ENCODE data around the gene SEC31A. TPM values are rescaled to one million over a fixed set of nuclear protein-coding genes. Genes with fewer than 3 reads are reported as not detected.
A peak's percentile ranks its signal among the peaks of the same experiment; 100 is the strongest.

Gene SEC31A
- total RNA-seq = 100 to 1,000 TPM; 133 to 299 (median 161) TPM

DNA sequence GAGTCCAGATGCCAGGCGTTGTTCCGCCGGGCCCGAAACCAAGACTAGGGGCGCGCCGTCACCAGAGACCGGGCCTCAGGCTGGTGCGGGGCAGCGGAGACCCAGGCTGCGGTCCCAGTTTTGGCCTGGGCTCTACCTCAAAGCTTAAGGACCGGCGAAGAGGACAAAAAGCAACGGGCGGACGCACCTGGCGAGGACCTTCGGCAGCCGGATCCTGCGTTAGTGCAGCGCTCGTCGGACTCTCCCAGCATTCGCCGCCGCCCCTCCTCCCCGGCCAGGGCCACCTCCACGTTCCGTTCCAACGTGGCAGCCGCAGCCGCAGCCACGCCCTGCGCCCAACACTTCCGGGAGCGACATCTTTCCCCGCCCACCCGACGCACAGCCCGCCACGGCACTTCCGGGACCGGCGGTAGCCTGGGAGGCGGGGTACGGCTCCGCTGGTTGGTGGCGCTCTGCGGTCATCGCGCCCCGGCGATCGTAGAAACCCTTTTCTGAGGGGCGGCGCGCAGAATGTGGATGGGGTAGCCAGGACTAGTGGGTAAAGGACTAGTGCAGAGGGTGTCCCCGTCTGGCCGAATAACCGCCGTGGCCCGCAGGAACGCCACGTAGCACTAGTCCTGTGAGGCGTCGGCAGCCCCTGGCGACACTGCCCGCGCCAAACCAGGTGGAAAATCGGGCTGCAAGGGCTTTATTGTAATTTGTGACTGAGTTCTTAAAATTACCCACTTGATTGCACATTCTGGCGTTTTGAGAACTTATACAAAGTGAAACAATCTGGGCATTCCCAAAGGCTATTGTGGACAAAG is at the start of gene SEC31A:
SEC31A (minus strand) TSS at position 253 of the 806 bp plus-strand sequence. CDS start 9,217 bp downstream, outside the sequence.
- WGBS = 0% methylated on average over 16 of the region's 71 CpGs
- Histone ChIP-seq H3K4me3 (peak within 1 kb of the TSS; percentile 90), H3K27me3 (no peaks in the 10 kb centered on the region), H3K36me3 (peaks cover 21% of the 10 kb centered on the region), H3K27ac (peak within 1 kb of the TSS; percentile 99), H3K4me1 (peaks cover 48% of the 10 kb centered on the region), H3K9me3 (no peaks in the 10 kb centered on the region)
- TF ChIP-seq, protein P1, sequence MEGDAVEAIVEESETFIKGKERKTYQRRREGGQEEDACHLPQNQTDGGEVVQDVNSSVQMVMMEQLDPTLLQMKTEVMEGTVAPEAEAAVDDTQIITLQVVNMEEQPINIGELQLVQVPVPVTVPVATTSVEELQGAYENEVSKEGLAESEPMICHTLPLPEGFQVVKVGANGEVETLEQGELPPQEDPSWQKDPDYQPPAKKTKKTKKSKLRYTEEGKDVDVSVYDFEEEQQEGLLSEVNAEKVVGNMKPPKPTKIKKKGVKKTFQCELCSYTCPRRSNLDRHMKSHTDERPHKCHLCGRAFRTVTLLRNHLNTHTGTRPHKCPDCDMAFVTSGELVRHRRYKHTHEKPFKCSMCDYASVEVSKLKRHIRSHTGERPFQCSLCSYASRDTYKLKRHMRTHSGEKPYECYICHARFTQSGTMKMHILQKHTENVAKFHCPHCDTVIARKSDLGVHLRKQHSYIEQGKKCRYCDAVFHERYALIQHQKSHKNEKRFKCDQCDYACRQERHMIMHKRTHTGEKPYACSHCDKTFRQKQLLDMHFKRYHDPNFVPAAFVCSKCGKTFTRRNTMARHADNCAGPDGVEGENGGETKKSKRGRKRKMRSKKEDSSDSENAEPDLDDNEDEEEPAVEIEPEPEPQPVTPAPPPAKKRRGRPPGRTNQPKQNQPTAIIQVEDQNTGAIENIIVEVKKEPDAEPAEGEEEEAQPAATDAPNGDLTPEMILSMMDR (IDR thresholded peaks at IDR 0.05) = no peak
- no peak for TF ChIP-seq EP300 (IDR thresholded peaks at IDR 0.05)
- peak; percentile 36 to 90 (median 85) for TF ChIP-seq POLR2AphosphoS5 (IDR thresholded peaks at IDR 0.05)
- TF ChIP-seq POLR2A (IDR thresholded peaks at IDR 0.05) = peak; percentile 82 to 89
- peak; percentile 97 for DNase-seq (ENCODE audit: low spot score in 2 of 2)

DNA sequence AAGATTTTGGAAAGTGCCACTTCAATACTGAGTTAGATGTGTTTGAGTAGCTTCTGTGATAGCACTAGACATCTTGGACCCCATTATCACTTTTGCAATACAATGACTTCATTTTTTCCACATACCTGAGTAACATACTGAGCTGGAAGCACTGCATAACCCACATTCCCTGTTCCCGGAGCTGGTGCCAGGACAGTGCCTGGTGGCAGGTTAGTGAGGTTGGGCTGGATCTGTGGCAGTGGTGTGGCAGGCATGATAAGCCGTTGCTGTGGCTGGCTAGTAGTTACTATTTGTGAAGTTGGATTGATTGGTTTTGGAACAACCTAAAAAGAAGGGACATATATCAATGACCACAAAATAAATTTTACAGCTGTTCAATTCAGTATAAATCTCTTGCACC is 48.5 kb upstream of the SEC31A start:
- DNase-seq (ENCODE audit: low spot score in 2 of 2) = no peak
- 82% methylated on average over 2 of the region's 2 CpGs for WGBS
- Histone ChIP-seq H3K27me3 (no peaks in the 10 kb centered on the region), H3K4me3 (no peak overlapping the region), H3K27ac (no peak overlapping the region), H3K4me1 (no peaks in the 10 kb centered on the region), H3K36me3 (peaks cover 57% of the 10 kb centered on the region), H3K9me3 (no peaks in the 10 kb centered on the region)
- TF ChIP-seq POLR2A (IDR thresholded peaks at IDR 0.05) (no peak), EP300 (IDR thresholded peaks at IDR 0.05) (no peak), POLR2AphosphoS5 (IDR thresholded peaks at IDR 0.05) (no peak)
- TF ChIP-seq, protein P1 (IDR thresholded peaks at IDR 0.05) = no peak

DNA sequence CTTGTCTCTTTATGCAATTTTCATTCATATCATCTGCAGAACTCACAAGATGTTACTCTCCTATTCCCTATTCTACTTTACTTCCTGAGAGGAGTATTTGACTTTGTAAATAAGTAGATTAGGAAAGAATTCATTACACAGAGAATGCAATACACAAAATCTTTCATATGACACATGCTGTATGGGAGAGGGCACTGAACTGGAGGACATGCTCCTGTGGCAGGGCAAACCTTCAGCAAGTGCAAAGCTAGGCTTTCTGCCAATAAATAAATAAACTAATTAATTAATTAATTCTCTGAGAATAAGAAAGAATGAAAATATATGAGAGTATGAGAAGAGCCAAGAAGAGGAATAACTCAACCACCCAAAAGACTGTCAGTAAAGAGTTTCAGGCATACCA is 43.5 kb upstream of the SEC31A start:
- DNase-seq (ENCODE audit: low spot score in 2 of 2) = no peak
- no peaks in the 10 kb centered on the region for H3K27me3 ChIP-seq
- peaks cover 55% of the 10 kb centered on the region for H3K36me3 ChIP-seq
- no peak overlapping the region for H3K4me3 ChIP-seq
- no peak overlapping the region for H3K27ac ChIP-seq
- TF ChIP-seq EP300 (IDR thresholded peaks at IDR 0.05) (no peak), POLR2AphosphoS5 (IDR thresholded peaks at IDR 0.05) (no peak)
- TF ChIP-seq, protein P1 (IDR thresholded peaks at IDR 0.05) = no peak
- no peaks in the 10 kb centered on the region for H3K4me1 ChIP-seq
- H3K9me3 ChIP-seq = no peaks in the 10 kb centered on the region

- DNase-seq (ENCODE audit: low spot score in 2 of 2) = no peak
- no peak for TF ChIP-seq POLR2AphosphoS5 (IDR thresholded peaks at IDR 0.05)
- H3K9me3 ChIP-seq = no peaks in the 10 kb centered on the region
- no peak overlapping the region for H3K4me3 ChIP-seq
- H3K36me3 ChIP-seq = peaks cover 32% of the 10 kb centered on the region
- WGBS = 84% methylated on average over 5 of the region's 5 CpGs
- no peaks in the 10 kb centered on the region for H3K4me1 ChIP-seq
- no peaks in the 10 kb centered on the region for H3K27me3 ChIP-seq
- H3K27ac ChIP-seq = no peak overlapping the region
Observed at GRCh38 chr4:82930848-82931755, 40.1 kb upstream of the SEC31A start.

DNA sequence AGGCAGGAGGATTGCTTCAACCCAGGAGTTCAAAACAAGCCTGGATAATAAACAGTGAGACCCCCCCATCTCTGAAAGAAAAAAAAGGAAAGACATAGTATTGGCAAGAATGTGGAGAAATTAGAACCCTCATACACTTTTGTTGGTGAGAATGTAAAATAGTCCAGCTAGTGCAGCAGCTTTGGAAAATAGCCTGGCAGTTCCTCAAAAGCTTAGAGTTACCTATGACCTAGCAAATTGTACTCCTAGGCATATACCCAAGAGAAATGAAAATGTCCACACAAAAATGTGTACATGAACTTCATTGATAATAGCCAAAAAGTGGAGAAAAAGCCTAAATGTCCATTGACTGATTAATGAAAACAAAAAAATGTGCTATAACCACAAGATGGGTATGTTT is 30.8 kb upstream of the SEC31A start:
- no peak for TF ChIP-seq POLR2A (IDR thresholded peaks at IDR 0.05)
- no peak for TF ChIP-seq EP300 (IDR thresholded peaks at IDR 0.05)
- TF ChIP-seq, protein P1 (IDR thresholded peaks at IDR 0.05) = no peak
- TF ChIP-seq POLR2AphosphoS5 (IDR thresholded peaks at IDR 0.05) = no peak
- Histone ChIP-seq H3K9me3 (no peaks in the 10 kb centered on the region), H3K27me3 (no peaks in the 10 kb centered on the region), H3K4me1 (no peaks in the 10 kb centered on the region), H3K27ac (no peak overlapping the region), H3K36me3 (peaks cover 6% of the 10 kb centered on the region), H3K4me3 (no peak overlapping the region)
- DNase-seq (ENCODE audit: low spot score in 2 of 2) = no peak
